ENCODE measurements around the gene TTLL12.

Gene TTLL12

DNA sequence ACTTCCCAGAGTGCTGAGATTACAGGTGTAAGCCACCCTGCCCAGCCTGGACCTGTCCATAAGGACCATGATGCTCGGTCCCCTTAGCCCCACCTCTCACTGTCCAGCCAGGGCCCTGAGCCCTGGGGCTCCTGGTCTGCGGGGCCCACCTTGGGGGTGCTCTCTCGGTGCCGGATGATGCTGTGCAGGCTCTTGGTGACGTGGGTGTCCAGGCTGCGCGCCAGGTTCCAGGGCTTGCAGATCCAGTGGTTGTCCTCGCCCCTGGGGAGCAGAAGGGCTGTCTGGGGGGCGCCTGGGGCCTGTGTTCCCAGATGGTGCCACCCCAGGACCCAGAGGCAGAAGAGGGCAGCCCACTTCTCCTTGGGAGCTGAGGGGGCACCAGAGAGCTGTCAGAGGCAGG is 13.4 kb downstream of the TTLL12 start:
- no peak for DNase-seq (ENCODE audit: low spot score)

GRCh38 chr22:43172191-43172590 is 14.7 kb downstream of the TTLL12 start:
- DNase-seq (ENCODE audit: low spot score), result no peak

DNA sequence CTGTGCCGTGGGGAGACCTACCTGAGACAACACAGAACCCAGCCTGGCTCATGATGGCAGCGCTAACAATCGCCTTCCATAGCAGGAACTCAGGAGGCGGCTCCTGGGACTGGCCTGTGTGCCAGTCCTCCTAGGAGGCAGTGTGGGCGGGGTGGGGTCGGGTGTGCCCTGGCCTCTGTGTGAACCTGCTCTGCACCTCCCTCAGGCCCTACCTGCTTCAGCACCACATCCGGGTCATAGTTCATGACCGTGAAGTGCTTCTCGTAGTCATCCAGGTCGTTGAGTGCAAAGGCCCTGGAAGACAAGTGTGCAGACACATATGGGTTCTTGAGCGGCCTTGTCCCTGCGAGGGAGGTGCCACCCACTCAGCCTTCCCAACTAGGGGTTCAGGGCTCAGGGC is 15.3 kb downstream of the TTLL12 start:
- DNase-seq (ENCODE audit: low spot score), result no peak

- no peak for DNase-seq (ENCODE audit: low spot score)
Observed at GRCh38 chr22:43171019-43171491, 15.9 kb downstream of the TTLL12 start.

DNA sequence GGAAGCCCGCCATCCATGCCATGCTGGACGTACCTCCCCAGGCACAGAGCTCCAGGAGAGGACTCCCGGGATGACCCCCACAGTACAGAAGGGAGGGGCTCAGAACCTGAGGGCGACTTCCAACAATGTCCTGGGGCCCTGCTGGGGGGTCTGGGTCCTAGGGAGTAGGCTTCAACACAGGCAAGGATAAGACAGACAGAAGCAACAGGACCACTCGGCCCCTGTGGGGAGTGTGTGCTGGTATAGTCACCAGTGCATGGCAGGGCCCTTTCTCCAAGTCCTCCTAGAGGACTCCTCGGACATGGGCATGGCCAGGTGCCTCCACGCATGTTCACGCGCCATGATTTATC is 16.8 kb downstream of the TTLL12 start:
- DNase-seq (ENCODE audit: low spot score), result no peak

GRCh38 chr22:43169310-43170130 is 17.4 kb downstream of the TTLL12 start:
- no peak for DNase-seq (ENCODE audit: low spot score)

DNA sequence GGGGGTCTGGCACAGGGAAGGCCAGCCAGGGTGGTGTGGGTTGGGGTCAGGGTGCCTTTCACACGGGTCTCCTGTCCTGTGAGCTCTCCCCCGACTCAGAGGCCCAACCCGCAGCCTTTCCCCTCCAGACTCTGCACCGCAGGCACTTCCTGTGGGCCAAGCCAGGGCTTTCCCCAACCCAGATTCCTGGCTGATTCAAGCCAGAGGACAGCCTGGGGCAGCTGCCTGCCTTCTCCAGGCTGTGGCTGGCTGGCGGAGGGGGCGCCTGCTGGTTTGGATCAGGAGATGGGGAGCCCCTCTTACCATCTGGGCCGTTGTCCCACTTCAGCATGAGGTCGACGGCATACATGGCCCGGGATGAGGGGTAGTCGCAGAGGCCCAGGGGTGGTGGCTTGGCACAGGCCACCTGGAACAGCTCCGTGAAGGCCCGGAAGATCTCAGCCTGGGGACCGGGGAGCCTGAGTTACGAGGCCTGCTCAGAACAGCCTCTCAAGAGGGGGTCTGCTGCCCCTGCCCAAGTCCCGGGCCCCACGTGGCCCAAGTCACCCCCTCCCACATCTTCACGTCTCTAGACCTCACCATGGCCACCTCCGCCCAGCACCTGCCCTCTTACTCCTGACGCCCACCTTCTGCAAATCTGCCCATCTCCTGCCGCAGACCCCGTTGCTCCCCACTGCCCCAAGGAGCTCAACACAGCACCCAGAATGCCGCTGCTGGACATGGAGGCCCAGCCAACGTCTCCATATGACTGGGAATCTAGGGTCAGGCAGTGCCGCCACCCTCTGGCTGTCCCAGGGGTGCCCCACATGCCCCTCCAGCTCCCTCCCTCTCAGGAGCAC is 18.2 kb downstream of the TTLL12 start:
- DNase-seq (ENCODE audit: low spot score), result no peak

DNA sequence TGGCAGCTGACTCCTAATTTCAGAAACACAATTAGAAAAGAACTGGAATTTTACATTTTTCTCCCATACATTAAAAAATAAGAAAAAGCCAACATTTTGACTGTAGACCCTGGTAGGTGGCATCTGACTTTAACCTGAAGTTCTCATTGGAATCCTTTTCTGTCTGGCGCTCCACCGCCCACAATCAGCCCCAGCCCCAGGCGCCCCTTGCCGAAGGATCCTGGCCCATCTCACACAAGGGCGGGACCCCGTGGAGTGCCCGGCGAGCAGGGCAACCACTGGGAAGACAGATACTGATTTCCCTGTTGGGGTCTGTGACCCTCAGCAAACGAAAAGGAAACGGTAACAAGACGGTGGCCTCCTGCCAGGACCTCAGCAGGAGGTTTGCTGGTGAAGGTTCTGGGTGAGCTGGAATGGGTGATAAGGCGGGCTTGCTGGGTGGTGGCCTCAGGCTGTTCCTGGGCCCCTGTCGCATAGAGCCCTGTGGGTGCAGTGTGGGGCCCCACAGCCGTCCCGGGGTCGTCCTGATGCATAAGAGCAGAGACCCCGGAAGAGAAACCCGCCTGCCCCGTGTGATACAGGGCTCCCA is 19.8 kb downstream of the TTLL12 start:
- DNase-seq (ENCODE audit: low spot score), result no peak

- no peak for DNase-seq (ENCODE audit: low spot score)
Observed at GRCh38 chr22:43166132-43166930, 20.6 kb downstream of the TTLL12 start.

DNA sequence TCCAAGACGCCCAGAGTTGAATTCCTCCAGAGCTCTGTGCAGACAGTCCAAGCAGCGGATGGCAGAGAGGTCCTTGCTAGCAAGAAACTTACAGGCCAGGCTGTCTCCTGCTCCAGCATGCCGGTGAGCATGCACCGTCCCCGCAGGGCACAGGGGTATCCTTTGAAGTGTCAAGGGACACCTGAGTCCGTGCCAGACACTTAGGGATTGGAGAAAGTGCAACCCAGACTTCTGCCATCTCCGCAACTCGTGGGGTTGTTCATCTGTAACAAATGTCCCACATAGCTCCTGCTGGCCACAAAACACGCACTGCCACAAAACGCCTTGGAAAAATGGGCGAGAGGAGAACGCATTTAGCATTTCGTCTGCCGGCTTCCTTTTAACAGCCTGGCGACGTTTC is 22.3 kb downstream of the TTLL12 start:
- DNase-seq (ENCODE audit: low spot score), result no peak

- no peak for DNase-seq (ENCODE audit: low spot score)
Observed at GRCh38 chr22:43163241-43163795, 23.6 kb downstream of the TTLL12 start.

DNA sequence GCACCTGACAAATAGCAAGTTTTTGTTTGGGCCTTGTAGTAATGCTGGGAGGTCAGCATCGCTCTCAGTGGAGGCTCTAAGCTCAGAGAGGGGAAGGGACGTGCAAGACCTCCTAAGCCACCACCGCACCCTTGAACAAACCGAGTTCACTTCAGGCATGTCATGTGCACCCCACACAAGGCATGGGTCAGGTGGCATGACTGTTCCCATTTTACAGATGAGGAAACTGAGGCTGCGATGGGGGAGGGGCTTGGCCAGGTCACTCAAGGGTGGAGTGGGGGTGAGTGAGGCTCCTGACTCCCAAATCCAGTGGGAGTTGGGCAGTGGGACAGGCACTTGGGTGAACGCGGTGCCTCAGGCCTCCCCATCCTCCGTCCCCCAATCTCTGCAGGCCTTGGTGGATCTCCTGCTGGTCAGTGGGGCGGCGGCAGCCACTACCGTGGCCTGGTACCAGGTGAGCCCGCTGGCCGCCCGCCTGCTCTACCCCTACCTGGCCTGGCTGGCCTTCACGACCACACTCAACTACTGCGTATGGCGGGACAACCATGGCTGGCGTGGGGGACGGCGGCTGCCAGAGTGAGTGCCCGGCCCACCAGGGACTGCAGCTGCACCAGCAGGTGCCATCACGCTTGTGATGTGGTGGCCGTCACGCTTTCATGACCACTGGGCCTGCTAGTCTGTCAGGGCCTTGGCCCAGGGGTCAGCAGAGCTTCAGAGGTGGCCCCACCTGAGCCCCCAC is 24.4 kb downstream of the TTLL12 start:
- no peak for DNase-seq (ENCODE audit: low spot score)

GRCh38 chr22:43160497-43161126 is 26.3 kb downstream of the TTLL12 start:
- DNase-seq (ENCODE audit: low spot score), result no peak

GRCh38 chr22:43159484-43160178 is 27.3 kb downstream of the TTLL12 start:
- DNase-seq (ENCODE audit: low spot score), result no peak

DNA sequence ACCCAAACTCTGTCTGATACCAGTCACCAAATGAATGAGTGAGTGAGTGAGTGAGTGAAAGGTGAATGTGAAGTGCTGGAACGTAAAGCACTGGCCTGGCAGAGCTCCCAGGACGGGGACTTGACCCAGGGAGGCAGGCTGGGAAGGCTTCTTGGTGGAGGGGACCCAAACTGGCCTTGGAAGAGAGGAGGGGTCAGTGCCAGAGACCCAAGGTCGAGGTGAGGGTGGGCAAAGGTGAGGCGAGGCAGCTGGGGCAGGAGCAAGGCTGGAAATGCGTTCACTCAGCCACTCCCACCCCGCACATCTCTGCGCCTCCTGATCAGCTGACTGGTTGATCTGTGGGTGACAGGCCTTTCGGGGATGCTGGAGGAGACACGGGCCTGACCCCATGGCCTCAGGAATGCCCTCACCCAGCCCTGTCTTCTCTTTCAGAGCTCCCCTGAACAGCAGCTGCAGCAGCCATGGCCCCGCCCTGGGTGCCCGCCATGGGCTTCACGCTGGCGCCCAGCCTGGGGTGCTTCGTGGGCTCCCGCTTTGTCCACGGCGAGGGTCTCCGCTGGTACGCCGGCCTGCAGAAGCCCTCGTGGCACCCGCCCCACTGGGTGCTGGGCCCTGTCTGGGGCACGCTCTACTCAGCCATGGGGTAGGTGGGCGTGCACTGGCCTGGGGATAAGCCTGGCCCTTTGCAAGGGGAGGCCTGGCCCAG is 28.0 kb downstream of the TTLL12 start:
- no peak for DNase-seq (ENCODE audit: low spot score)

DNA sequence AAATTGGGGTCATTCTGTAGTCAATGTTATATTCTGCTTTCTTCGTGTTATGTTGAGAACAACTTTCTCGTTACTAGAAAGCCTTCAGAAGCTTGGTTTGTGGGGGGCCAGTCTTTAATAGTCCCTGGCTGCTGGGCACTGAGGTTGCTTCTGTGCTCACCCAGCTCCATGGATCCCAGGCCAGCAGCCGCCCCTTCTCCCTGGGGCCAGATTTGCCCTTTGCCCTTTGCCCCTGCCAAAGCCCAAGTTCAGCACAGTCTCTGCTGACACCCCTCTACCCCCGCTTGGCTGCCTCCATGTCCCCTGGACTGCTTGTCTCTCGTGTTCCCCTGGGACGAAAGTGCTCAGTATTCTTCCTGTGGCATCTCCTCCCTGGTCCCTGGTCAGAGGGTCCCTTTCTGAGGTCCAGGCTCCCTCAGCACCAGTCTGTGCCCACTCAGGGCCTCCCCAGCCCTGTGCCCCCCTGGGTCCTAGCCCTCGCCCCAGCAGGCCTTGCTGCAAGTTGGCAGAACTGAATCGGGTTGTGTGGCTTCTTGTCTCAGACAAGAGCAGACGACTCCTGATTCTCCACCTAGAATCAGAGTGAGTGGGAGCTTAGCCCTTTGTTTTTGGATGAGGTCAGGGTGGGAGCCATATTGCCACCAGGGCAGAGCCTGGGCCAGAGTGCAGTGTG is 28.9 kb downstream of the TTLL12 start:
- DNase-seq (ENCODE audit: low spot score), result no peak

DNA sequence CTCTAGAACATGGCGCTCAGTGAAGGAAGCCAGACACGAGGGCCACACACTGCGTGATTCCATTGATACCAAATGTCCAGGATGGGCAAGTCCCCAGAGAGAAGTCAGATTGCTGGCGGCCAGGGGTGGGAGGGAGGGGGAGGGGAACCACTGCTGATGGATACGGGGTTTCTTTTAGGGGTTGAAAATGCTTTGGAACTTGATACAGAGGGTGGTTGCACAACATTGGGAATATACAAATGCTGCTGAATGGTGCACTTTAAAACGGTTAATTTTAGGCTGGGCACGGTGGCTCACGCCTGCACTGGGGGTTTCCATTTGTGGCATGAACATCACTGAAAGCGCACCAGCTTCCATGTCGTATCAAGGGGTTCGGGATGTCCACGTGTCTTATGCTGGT is 30.5 kb downstream of the TTLL12 start:
- no peak for DNase-seq (ENCODE audit: low spot score)

DNA sequence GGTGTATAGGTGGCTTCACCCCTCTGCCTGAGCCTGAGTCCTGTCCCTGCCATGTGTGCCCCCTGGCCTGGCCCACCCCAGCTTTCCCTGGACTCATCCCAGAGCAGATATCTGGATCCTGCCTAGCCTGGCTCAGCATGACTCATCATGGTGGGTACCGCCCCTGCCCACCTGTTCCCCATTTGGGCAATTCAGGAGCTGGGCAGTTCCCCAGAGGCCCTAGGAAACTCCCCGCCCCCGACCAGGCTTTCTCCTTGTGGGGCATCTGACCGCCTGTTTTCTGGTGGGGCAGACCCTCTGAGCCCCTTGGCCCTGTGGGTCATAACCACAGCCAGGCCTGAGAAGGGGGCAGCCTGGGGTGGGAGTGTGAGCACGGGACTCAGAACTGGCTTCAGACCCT is 31.1 kb downstream of the TTLL12 start:
- no peak for DNase-seq (ENCODE audit: low spot score)

Data from COLO829 (cell line).